NCI-H2227 (cell line): ENCODE data around the gene APOBEC2.
A peak's percentile ranks its signal among the peaks of the same experiment; 100 is the strongest.

Experiments used
- DNase-seq: peaks from one replicate; lab custom pipeline; 2025; ENCODE audit not compliant: unreplicated experiment; lab: John Stamatoyannopoulos, UW

APOBEC2 gene

GRCh38 chr6:41083072-41083471 lies 30.1 kb downstream of the APOBEC2 start:
- DNase-seq, result no peak

GRCh38 chr6:41085182-41085581 lies 32.2 kb downstream of the APOBEC2 start:
- no peak for DNase-seq

GRCh38 chr6:41088451-41088850 lies 35.4 kb downstream of the APOBEC2 start:
- no peak for DNase-seq

GRCh38 chr6:41090841-41091761 lies 38.1 kb downstream of the APOBEC2 start:
- DNase-seq, result no peak

- DNase-seq, result peak; percentile 33
These were observed 39.6 kb downstream of the APOBEC2 start for GRCh38 chr6:41092421-41093140.

GRCh38 chr6:41093729-41094128 lies 40.7 kb downstream of the APOBEC2 start:
- DNase-seq, result no peak

GRCh38 chr6:41097467-41098090 lies 44.6 kb downstream of the APOBEC2 start:
- no peak for DNase-seq

- no peak for DNase-seq
These were observed 45.4 kb downstream of the APOBEC2 start for GRCh38 chr6:41098366-41098765.

GRCh38 chr6:41100871-41101287 lies 47.9 kb downstream of the APOBEC2 start:
- no peak for DNase-seq

GRCh38 chr6:41103847-41104246 lies 50.8 kb downstream of the APOBEC2 start:
- no peak for DNase-seq

- no peak for DNase-seq
These were observed 58.0 kb downstream of the APOBEC2 start for GRCh38 chr6:41111017-41111416.
